Transverse colon (tissue), 3 donors: ENCODE measurements around the gene ACOT6.

ENCODE experiments used
- POLR2A ChIP-seq: fragments of 450-650 bp; IDR thresholded peaks from one replicate; pipeline ENCODE4 v1.6.1; 2016; ENCODE audit warnings: antibody characterized with exemption, mild to moderate bottlenecking, moderate library complexity
- TF ChIP-seq, protein P1 (sequence below), 5 experiments: fragments of 200-600 bp in 3 of 5; fragments of 450-650 bp in 2 of 5; sonication (generic) in 3 of 5; IDR thresholded peaks; 1 replicate in 2 of 5; 2 replicates in 3 of 5; pipeline ENCODE4 v1.5.1; 2016 to 2017; ENCODE audit warnings: antibody characterized with exemption in 5 of 5, inconsistent platforms in 3 of 5, mild to moderate bottlenecking in 2 of 5, moderate library complexity in 1 of 5

DNA sequence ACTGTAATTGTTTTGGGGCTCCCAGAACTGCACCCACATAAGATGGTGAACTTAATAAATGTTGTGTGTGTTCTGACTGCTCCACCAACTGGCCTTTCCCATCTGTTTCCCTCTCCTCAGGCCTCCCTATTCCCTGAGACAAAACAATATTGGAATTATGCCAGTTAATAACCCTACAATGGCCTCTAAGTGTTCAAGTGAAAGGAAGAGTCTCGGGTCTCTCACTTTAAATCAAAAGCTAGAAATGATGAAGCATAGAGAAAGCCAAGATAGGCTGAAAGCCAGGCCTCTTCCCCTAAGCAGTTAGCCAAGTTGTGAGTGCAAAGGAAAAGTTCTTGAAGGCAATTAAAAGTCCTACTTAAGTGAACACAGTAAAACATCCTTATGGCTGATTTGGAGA, 13.4 kb downstream of the ACOT6 start:
- TF ChIP-seq POLR2A: no peak
- TF ChIP-seq, protein P1, sequence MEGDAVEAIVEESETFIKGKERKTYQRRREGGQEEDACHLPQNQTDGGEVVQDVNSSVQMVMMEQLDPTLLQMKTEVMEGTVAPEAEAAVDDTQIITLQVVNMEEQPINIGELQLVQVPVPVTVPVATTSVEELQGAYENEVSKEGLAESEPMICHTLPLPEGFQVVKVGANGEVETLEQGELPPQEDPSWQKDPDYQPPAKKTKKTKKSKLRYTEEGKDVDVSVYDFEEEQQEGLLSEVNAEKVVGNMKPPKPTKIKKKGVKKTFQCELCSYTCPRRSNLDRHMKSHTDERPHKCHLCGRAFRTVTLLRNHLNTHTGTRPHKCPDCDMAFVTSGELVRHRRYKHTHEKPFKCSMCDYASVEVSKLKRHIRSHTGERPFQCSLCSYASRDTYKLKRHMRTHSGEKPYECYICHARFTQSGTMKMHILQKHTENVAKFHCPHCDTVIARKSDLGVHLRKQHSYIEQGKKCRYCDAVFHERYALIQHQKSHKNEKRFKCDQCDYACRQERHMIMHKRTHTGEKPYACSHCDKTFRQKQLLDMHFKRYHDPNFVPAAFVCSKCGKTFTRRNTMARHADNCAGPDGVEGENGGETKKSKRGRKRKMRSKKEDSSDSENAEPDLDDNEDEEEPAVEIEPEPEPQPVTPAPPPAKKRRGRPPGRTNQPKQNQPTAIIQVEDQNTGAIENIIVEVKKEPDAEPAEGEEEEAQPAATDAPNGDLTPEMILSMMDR (IDR thresholded peaks at IDR 0.05): no peak
